Measurements from ENCODE around the gene GDPD5. TPM values are rescaled to one million over a fixed set of nuclear protein-coding genes. Genes with fewer than 3 reads are reported as not detected.
A peak's percentile ranks its signal among the peaks of the same experiment; 100 is the strongest.

The GDPD5 gene
- total and polyA plus RNA-seq, 9 of the 15 experiments (the other 6 are each of a cell fraction or from before 2014, with no cell fraction given): 0.32 to 27.3 (median 8.0) TPM

- H3K4me1 ChIP-seq (replicated peaks in 1 of 2; ENCODE audit: control insufficient read depth in 2 of 2, insufficient read depth in 2 of 2, low read length in 2 of 2): peaks cover 14 to 31% of the 10 kb centered on the region in 2 experiments; a peak in 3 of 5 replicates
- H3K9me3 ChIP-seq (replicated peaks; ENCODE audit: control insufficient read depth, insufficient read depth, low read depth, low read length): no peaks in the 10 kb centered on the region
- WGBS (ENCODE audit: insufficient coverage, low coverage, missing lambda C conversion rate): under 1% methylated on average over 11 of the region's 11 CpGs
- in situ Hi-C loops (cut with MboI) (no loop called here), intact Hi-C loops (cut with micrococcal nuclease) (no loop called here)
- H3K36me3 ChIP-seq (ENCODE audit: control insufficient read depth, insufficient read depth, low read length): peaks cover 58% of the 10 kb centered on the region
- no peak overlapping the region for H2AFZ ChIP-seq (ENCODE audit: low read depth, low read length)
- ChIA-PET CTCF (ENCODE audit: low intra/inter-chr PET ratio) (no interaction called here), POLR2A (interaction anchor here (0.6 to 3.8 kb wide), 43 partner anchors 9 to 278 kb away, joined by 3 to 52 read pairs (median 5); partner anchors contain the start of genes ARRB1 and KLHL35)
- peaks cover 17% of the 10 kb centered on the region for H3K9me1 ChIP-seq (ENCODE audit: control insufficient read depth, insufficient read depth, low read length)
- H3K9ac ChIP-seq (ENCODE audit: insufficient read depth in 1 of 2, low read depth in 2 of 2, low read length in 2 of 2): peak overlapping the region; percentile 96 to 100
- H3K79me2 ChIP-seq (ENCODE audit: control insufficient read depth, insufficient read depth, low read length): peaks cover 63% of the 10 kb centered on the region
- H3K27me3 ChIP-seq (ENCODE audit: control insufficient read depth in 2 of 2, insufficient read depth in 2 of 2, low read length in 2 of 2): no peaks in the 10 kb centered on the region
- peaks cover 56% of the 10 kb centered on the region for H4K20me1 ChIP-seq (replicated peaks; ENCODE audit: control insufficient read depth, insufficient read depth, low read length)
- DNase-seq (ENCODE audit: extremely low read depth in 1 of 4, low spot score in 3 of 4) (peak in 1 of 4 experiments; percentile 44), FAIRE-seq (no peak), ATAC-seq (peak; percentile 45)
- H3K27ac ChIP-seq (ENCODE audit: extremely low read depth, low read depth, low read length): peak overlapping the region; percentile 96
- H3K4me2 ChIP-seq (ENCODE audit: insufficient read depth, low read length): peak overlapping the region; percentile 98
- BruUV-seq (replicated peaks): no TSS peak
- H3K4me3 ChIP-seq: peak overlapping the region; percentile 91
- no peak for TF ChIP-seq LEF1 (IDR thresholded peaks at IDR 0.05)
- TF ChIP-seq SIX5 (IDR thresholded peaks at IDR 0.05; ENCODE audit: borderline replicate concordance in 1 of 2, insufficient read depth in 1 of 2, low read depth in 1 of 2, low read length in 2 of 2): no peak
- TF ChIP-seq ZNF696 (CRISPR knock-in tag; conservative IDR thresholded peaks at IDR 0.05): no peak
- no peak for TF ChIP-seq ZNF551 (CRISPR knock-in tag; IDR thresholded peaks at IDR 0.05)
- no peak for TF ChIP-seq ATF6 (CRISPR knock-in tag; IDR thresholded peaks at IDR 0.05)
- no peak for TF ChIP-seq FOSL1 (tag; conservative IDR thresholded peaks at IDR 0.05)
- no peak for TF ChIP-seq GTF2E2 (tag; IDR thresholded peaks at IDR 0.05)
- 0 out of 2 replicates have a peak, but pooled peaks have one; percentile 1 for TF ChIP-seq KAT7 (CRISPR knock-in tag; IDR thresholded peaks at IDR 0.05; ENCODE audit: borderline replicate concordance)
- no peak for TF ChIP-seq KLF1 (tag; IDR thresholded peaks at IDR 0.05)
- TF ChIP-seq HNRNPL (IDR thresholded peaks at IDR 0.05; ENCODE audit: low read depth, low read length): peak; percentile 70; the same call in 1 of the 2 replicates
- no peak for TF ChIP-seq DMBX1 (CRISPR knock-in tag; IDR thresholded peaks at IDR 0.05; ENCODE audit: borderline replicate concordance)
- TF ChIP-seq ELF1 (tag; IDR thresholded peaks at IDR 0.05): no peak
- TF ChIP-seq ZFP1 (CRISPR knock-in tag; IDR thresholded peaks at IDR 0.05): no peak
- TF ChIP-seq TEAD4 (IDR thresholded peaks at IDR 0.05; ENCODE audit: low read length): 0 out of 2 replicates have a peak, but pooled peaks have one; percentile 4
- TF ChIP-seq TEAD4 (CRISPR knock-in tag; IDR thresholded peaks at IDR 0.05; ENCODE audit: borderline replicate concordance): no peak
- TF ChIP-seq MYBL2 (IDR thresholded peaks at IDR 0.05; ENCODE audit: low read depth): no peak
- TF ChIP-seq MYBL2 (CRISPR knock-in tag; IDR thresholded peaks at IDR 0.05; ENCODE audit: borderline replicate concordance): no peak
- no peak for TF ChIP-seq E2F3 (CRISPR knock-in tag; IDR thresholded peaks at IDR 0.05)
- no peak for TF ChIP-seq DLX4 (CRISPR knock-in tag; IDR thresholded peaks at IDR 0.05)
Observed at GRCh38 chr11:75400146-75400865, 125.4 kb downstream of the GDPD5 start.
